ENCODE measurements around the gene CNTNAP2. TPM values are rescaled to one million over a fixed set of nuclear protein-coding genes. Genes with fewer than 3 reads are reported as not detected.

The CNTNAP2 gene
- total RNA-seq, 1 donor from 2014 or later = 4.2 TPM

DNA sequence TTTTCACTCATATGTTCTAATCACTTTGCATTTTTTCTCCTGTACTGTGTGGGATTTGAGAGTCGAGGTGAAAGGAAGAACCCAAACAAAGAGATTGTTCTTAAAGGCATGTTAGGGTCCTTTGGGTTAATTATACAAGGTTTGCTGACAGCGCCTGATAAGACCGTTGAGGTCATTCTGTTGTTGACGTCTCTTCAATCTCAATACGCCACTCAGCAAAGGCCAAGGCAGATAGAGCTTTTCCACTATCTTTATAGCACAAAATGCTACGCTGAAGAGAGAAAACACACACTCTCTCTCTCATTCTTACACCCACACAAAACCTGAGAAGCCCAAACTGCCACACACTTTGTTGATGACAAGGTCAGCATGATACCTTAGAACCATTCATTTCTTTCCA is 228.7 kb downstream of the CNTNAP2 start:
- Mint-ChIP-seq H3K9me3 (peaks cover 15% of the 10 kb centered on the region), H3K4me1 (no peaks in the 10 kb centered on the region), H3K4me3 (no peak overlapping the region), H3K36me3 (no peaks in the 10 kb centered on the region), H3K27me3 (ENCODE audit: low read depth) (peaks cover 8% of the 10 kb centered on the region), H3K27ac (no peak overlapping the region)
- TF ChIP-seq, protein P1, sequence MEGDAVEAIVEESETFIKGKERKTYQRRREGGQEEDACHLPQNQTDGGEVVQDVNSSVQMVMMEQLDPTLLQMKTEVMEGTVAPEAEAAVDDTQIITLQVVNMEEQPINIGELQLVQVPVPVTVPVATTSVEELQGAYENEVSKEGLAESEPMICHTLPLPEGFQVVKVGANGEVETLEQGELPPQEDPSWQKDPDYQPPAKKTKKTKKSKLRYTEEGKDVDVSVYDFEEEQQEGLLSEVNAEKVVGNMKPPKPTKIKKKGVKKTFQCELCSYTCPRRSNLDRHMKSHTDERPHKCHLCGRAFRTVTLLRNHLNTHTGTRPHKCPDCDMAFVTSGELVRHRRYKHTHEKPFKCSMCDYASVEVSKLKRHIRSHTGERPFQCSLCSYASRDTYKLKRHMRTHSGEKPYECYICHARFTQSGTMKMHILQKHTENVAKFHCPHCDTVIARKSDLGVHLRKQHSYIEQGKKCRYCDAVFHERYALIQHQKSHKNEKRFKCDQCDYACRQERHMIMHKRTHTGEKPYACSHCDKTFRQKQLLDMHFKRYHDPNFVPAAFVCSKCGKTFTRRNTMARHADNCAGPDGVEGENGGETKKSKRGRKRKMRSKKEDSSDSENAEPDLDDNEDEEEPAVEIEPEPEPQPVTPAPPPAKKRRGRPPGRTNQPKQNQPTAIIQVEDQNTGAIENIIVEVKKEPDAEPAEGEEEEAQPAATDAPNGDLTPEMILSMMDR (IDR thresholded peaks at IDR 0.05; ENCODE audit: unreplicated experiment) = no peak
- no peak for DNase-seq (ENCODE audit: low spot score in 2 of 2, unreplicated experiment in 2 of 2)

DNA sequence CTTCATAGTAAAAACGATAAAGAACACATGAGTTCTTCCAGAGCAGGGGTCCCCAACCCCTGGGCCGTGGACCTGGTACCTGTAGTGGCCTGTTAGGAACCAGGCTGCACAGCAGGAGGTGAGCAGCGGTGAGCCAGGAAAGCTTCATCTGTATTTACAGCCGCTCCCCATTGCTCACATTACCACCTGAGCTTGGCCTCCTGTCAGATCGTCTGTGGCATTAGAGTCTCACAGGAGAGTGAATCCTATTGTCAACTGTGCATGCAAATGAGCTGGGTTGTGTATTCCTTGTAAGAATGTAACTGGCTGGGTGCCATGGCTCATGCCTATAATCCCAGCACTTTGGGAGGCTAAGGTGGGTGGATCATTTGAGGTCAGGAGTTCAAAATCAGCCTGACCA is 229.5 kb downstream of the CNTNAP2 start:
- DNase-seq (ENCODE audit: low spot score in 2 of 2, unreplicated experiment in 2 of 2) = no peak
- TF ChIP-seq, protein P1 (IDR thresholded peaks at IDR 0.05; ENCODE audit: unreplicated experiment) = no peak
- Mint-ChIP-seq H3K27ac (no peak overlapping the region), H3K36me3 (no peaks in the 10 kb centered on the region), H3K4me1 (no peaks in the 10 kb centered on the region), H3K9me3 (peaks cover 15% of the 10 kb centered on the region), H3K4me3 (no peak overlapping the region), H3K27me3 (ENCODE audit: low read depth) (peaks cover 8% of the 10 kb centered on the region)

DNA sequence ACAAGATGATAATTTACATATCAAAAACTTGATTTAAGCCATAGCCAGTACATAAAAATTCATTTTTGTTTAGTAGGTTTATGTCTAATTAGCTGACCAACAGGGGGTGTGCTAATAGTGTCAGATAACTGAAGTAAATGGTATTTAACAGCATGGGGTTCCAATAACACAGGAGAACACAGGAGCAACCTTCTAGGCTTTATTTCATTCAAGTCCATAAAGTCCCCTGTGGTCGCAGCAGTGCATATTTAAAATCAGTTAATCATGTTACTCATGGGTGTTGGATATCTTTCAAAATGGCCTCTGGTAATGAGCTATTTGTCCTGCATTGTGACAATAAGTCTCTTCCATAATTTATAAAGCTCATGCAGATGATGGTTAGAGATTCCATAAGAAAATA is 238.6 kb downstream of the CNTNAP2 start:
- H3K9me3 Mint-ChIP-seq = peaks cover 3% of the 10 kb centered on the region
- TF ChIP-seq, protein P1 (IDR thresholded peaks at IDR 0.05; ENCODE audit: unreplicated experiment) = no peak
- peaks cover 10% of the 10 kb centered on the region for H3K4me1 Mint-ChIP-seq
- DNase-seq (ENCODE audit: low spot score in 2 of 2, unreplicated experiment in 2 of 2) = no peak
- no peak overlapping the region for H3K27ac Mint-ChIP-seq
- no peaks in the 10 kb centered on the region for H3K36me3 Mint-ChIP-seq
- peaks cover 12% of the 10 kb centered on the region for H3K27me3 Mint-ChIP-seq (ENCODE audit: low read depth)
- H3K4me3 Mint-ChIP-seq = no peak overlapping the region

DNA sequence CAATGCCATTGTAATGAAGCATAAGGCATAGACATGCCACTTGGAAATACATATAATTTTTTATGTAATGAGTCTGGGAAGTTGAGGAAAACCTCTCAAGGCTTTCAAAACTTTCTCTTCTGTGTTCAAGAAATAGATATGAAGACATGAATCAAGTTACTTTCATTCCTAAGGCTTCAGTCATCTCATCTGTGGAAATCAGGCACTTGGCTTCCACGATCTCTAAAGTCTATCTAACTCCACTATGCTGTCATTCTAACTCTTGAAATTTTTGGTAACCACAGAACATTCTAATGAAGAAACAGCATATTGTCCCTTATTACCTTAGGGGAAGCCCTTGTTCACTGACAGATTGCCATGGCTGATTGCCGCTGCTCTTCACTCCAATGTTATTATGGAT is 242.6 kb downstream of the CNTNAP2 start:
- DNase-seq (ENCODE audit: low spot score in 2 of 2, unreplicated experiment in 2 of 2) = no peak
- no peak overlapping the region for H3K4me3 Mint-ChIP-seq
- peaks cover 18% of the 10 kb centered on the region for H3K27me3 Mint-ChIP-seq (ENCODE audit: low read depth)
- H3K27ac Mint-ChIP-seq = no peak overlapping the region
- TF ChIP-seq, protein P1 (IDR thresholded peaks at IDR 0.05; ENCODE audit: unreplicated experiment) = no peak
- no peaks in the 10 kb centered on the region for H3K36me3 Mint-ChIP-seq
- no peaks in the 10 kb centered on the region for H3K9me3 Mint-ChIP-seq
- peaks cover 15% of the 10 kb centered on the region for H3K4me1 Mint-ChIP-seq

DNA sequence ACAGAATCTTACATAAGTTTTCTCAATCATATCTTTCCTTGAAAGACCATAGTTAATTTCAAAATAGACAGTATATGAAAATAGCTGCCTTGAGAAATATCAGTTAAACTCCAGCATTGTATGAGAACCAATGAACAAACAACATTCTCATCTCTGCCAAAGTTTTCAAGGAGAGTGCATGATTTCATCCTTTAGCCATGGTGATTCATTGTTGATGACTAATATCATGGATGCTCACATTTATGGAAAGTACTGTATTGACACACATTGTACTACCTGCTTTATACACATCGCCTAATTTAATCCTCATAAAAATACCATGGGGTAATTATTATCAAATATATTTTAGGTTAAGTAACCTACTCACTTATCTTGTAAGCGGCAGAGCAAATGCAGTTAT is 250.3 kb downstream of the CNTNAP2 start:
- TF ChIP-seq, protein P1 (IDR thresholded peaks at IDR 0.05; ENCODE audit: unreplicated experiment) = no peak
- H3K36me3 Mint-ChIP-seq = no peaks in the 10 kb centered on the region
- peaks cover 5% of the 10 kb centered on the region for H3K27me3 Mint-ChIP-seq (ENCODE audit: low read depth)
- DNase-seq (ENCODE audit: low spot score in 2 of 2, unreplicated experiment in 2 of 2) = no peak
- H3K4me3 Mint-ChIP-seq = no peak overlapping the region
- peaks cover 5% of the 10 kb centered on the region for H3K4me1 Mint-ChIP-seq
- no peaks in the 10 kb centered on the region for H3K9me3 Mint-ChIP-seq
- no peak overlapping the region for H3K27ac Mint-ChIP-seq

DNA sequence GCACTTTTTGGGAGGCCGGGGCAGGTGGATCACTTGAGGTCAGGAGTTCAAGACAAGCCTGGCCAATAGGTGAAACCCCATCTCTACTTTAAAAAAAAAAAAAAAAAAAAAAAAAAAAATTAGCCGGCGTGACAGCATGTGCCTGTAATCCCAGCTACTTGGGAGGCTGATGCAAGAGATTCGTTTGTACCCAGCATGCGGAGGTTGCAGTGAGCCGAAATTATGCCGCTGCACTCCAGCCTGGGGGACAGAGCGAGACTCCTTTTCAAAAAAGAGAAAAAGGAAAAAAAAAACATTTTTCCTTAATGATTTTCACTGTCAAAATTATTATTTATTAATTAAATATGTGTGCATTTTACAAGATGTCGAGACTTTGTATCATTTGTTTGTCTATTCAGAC is 253.6 kb downstream of the CNTNAP2 start:
- Mint-ChIP-seq H3K27ac (no peak overlapping the region), H3K36me3 (no peaks in the 10 kb centered on the region), H3K27me3 (ENCODE audit: low read depth) (peaks cover 5% of the 10 kb centered on the region), H3K4me3 (no peak overlapping the region), H3K9me3 (no peaks in the 10 kb centered on the region), H3K4me1 (peaks cover 2% of the 10 kb centered on the region)
- DNase-seq (ENCODE audit: low spot score in 2 of 2, unreplicated experiment in 2 of 2) = no peak
- TF ChIP-seq, protein P1 (IDR thresholded peaks at IDR 0.05; ENCODE audit: unreplicated experiment) = no peak
